HFFc6 (cell line): ENCODE data around the gene DDR2. TPM values are rescaled to one million over a fixed set of nuclear protein-coding genes. Genes with fewer than 3 reads are reported as not detected.

Source experiments
- DNase-seq: peaks from one replicate; pipeline ENCODE4 v3.0.0-alpha.2; 2018
- H3K27ac Mint-ChIP-seq: 2 replicates; pipeline ENCODE4 v1.8.0; 2020; ENCODE audit warnings: mild to moderate bottlenecking, mixed read lengths
- H3K27me3 Mint-ChIP-seq: 2 replicates; pipeline ENCODE4 v1.8.0; 2021; ENCODE audit warnings: mild to moderate bottlenecking, moderate library complexity, mixed read lengths; ENCODE audit not compliant: insufficient read depth
- H3K36me3 Mint-ChIP-seq: 2 replicates; pipeline ENCODE4 v1.8.0; 2021; ENCODE audit warnings: low read depth, mixed read lengths
- H3K4me1 Mint-ChIP-seq: 2 replicates; pipeline ENCODE4 v1.8.0; 2020; ENCODE audit warnings: low read depth, mixed read lengths
- H3K4me3 Mint-ChIP-seq: 2 replicates; pipeline ENCODE4 v1.8.0; 2020; ENCODE audit warnings: mild to moderate bottlenecking, moderate library complexity, mixed read lengths
- H3K9me3 Mint-ChIP-seq: 2 replicates; pipeline ENCODE4 v1.8.0; 2020; ENCODE audit warnings: mild to moderate bottlenecking, mixed read lengths
- CTCF ChIP-seq: fragments of 200-600 bp; sonication (generic); IDR thresholded peaks from 2 replicates; pipeline ENCODE4 v1.5.0; 2021; ENCODE audit warnings: antibody characterized with exemption, mild to moderate bottlenecking
- total RNA-seq, 6 experiments: library from RNA; stranded (reverse); fragmentation: NEBNext Ultra II Directional; extraction: Animal tissue kit (Norgen Biotek cat#: 25700); gene quantifications; 2 replicates in 1 of 6; 3 replicates in 5 of 6; pipeline ENCODE4 v1.2.3, GENCODE V29; 2021

The DDR2 gene
- total RNA-seq, 6 experiments from 2014 or later = 154 to 218 (median 187) TPM

- no peak for TF ChIP-seq CTCF
- Mint-ChIP-seq H3K27me3 (no peaks in the 10 kb centered on the region; the same call in none of the 2 replicates), H3K27ac (peak overlapping the region; percentile 10; the same call in 1 of the 2 replicates), H3K4me3 (no peak overlapping the region; the same call in 1 of the 2 replicates), H3K9me3 (no peaks in the 10 kb centered on the region), H3K4me1 (peaks cover 81% of the 10 kb centered on the region), H3K36me3 (peaks cover 38% of the 10 kb centered on the region)
- no peak for DNase-seq
Observed at GRCh38 chr1:162716123-162716522, 83.9 kb downstream of the DDR2 start.

- Mint-ChIP-seq H3K27me3 (no peaks in the 10 kb centered on the region; the same call in 1 of the 2 replicates), H3K36me3 (peaks cover 42% of the 10 kb centered on the region), H3K4me3 (no peak overlapping the region), H3K4me1 (peaks cover 81% of the 10 kb centered on the region), H3K27ac (peak overlapping the region; percentile 7; the same call in 1 of the 2 replicates), H3K9me3 (no peaks in the 10 kb centered on the region)
- TF ChIP-seq CTCF = no peak
- DNase-seq = no peak
Observed at GRCh38 chr1:162716552-162716951, 84.3 kb downstream of the DDR2 start.

- Mint-ChIP-seq H3K36me3 (peaks cover 33% of the 10 kb centered on the region), H3K27me3 (no peaks in the 10 kb centered on the region; the same call in 1 of the 2 replicates), H3K27ac (no peak overlapping the region), H3K4me3 (no peak overlapping the region), H3K9me3 (no peaks in the 10 kb centered on the region), H3K4me1 (peaks cover 79% of the 10 kb centered on the region)
- DNase-seq = no peak
- no peak for TF ChIP-seq CTCF
Observed at GRCh38 chr1:162717548-162718184, 85.4 kb downstream of the DDR2 start.

- no peak for TF ChIP-seq CTCF
- DNase-seq = no peak
- no peak overlapping the region for H3K4me3 Mint-ChIP-seq
- H3K9me3 Mint-ChIP-seq = no peaks in the 10 kb centered on the region
- peaks cover 34% of the 10 kb centered on the region for H3K36me3 Mint-ChIP-seq
- peak overlapping the region; percentile 37; the same call in 1 of the 2 replicates for H3K27ac Mint-ChIP-seq
- no peaks in the 10 kb centered on the region; the same call in 1 of the 2 replicates for H3K27me3 Mint-ChIP-seq
- H3K4me1 Mint-ChIP-seq = peaks cover 81% of the 10 kb centered on the region
Observed at GRCh38 chr1:162719678-162720077, 87.4 kb downstream of the DDR2 start.

- DNase-seq = peak; percentile 68
- no peak for TF ChIP-seq CTCF
- no peak overlapping the region for H3K4me3 Mint-ChIP-seq
- H3K4me1 Mint-ChIP-seq = peaks cover 81% of the 10 kb centered on the region
- no peaks in the 10 kb centered on the region for H3K9me3 Mint-ChIP-seq
- H3K27me3 Mint-ChIP-seq = no peaks in the 10 kb centered on the region; the same call in 1 of the 2 replicates
- peak overlapping the region; percentile 89 for H3K27ac Mint-ChIP-seq
- H3K36me3 Mint-ChIP-seq = peaks cover 37% of the 10 kb centered on the region
Observed at GRCh38 chr1:162720996-162721395, 88.7 kb downstream of the DDR2 start.
